DMS153 (cell line): ENCODE results near the gene HIC2.
"Not testable (repeated sequence)": the region's sequence is repeated elsewhere in the genome, so short reads cannot be mapped to it uniquely, and the experiment has no call there.

ENCODE experiments used
- DNase-seq: peaks from one replicate; lab custom pipeline; 2025; lab: John Stamatoyannopoulos, UW

HIC2 gene

DNA sequence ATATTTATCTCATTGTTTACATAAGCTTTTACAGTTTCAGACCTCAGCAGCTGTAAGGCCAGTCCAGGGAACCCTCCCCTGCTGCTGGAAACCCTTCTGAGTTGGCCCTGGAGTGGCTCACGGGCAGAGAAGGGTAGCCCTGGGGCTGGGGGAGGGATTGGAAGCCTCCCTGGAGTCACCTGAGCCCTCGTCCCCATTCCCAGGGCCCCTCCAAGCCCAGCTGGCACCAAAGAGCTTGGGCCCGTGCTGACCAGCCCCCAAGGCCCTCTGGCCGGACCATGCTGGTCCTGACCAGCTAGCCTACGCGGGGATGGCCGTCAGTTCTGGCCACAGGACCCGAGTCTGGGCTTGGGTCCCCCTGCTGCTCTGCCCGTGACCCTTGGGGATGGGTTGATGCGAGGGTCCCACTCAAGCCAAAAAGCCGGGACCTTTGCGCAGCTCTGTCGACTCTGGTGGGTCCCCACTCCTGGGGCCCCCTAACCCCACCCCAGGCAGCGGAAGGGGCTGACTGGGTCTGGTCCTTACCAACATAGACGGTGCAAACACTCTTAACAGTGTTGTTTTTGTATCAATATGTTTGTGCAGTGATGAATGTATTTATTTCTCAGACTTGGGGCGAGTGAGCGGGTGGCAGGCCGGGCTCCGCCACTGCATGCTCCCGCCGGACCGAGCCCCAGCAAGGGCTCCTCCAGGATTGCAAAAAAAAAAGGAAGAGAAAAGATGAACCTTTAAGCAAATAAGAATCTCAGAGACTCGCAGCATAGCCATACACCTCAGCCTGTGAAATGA lies 32.6 kb downstream of the HIC2 start:
- no peak for DNase-seq

- DNase-seq: no peak
Observed at GRCh38 chr22:21450320-21450831, 33.2 kb downstream of the HIC2 start.

GRCh38 chr22:21450858-21451353 lies 33.7 kb downstream of the HIC2 start:
- DNase-seq: no peak

GRCh38 chr22:21451545-21452520 lies 34.7 kb downstream of the HIC2 start:
- DNase-seq: no peak

GRCh38 chr22:21452666-21453065 lies 35.5 kb downstream of the HIC2 start:
- DNase-seq: not testable (repeated sequence)

GRCh38 chr22:21454998-21455333 lies 37.8 kb downstream of the HIC2 start:
- DNase-seq: not testable (repeated sequence)

DNA sequence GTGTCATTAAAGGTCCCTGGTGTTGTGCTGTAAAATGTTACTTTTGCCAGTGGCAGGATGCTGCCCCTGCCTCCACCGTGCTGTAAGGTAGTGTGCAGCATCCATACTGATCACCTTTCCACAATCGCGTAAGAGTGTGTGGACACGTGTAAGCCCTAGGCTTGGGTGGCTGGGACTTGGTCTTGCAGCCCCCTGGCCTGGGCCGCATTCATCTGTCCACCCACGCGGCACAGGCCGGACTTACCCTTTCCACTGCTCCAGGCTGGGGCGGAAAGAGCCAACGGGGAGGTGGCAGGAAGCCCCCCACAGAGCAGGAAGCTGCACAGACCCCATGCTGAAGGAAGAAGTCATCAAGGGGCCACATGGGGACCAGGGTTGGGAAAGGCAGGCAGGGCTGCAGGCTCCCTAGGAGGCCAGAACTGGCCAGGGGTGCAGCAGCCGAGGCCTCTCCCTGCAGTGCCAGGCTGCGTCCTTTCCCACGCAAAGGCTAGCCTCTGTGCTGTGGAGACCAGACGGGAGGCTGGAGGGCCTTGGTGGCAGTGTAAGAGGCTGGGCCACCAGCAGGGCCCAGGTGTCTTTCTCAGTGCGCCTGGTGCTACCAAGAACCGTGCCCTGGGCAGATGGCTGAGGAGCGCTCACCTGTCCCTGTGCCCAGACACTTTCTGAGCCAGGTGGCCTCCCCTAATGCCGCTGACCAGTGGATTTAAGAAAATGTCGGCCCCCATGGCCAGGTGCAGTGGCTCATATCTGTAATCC lies 38.3 kb downstream of the HIC2 start:
- DNase-seq: no peak

GRCh38 chr22:21457023-21457787 lies 40.0 kb downstream of the HIC2 start:
- no peak for DNase-seq

GRCh38 chr22:21462672-21463071 lies 45.5 kb downstream of the HIC2 start:
- not testable (repeated sequence) for DNase-seq

- DNase-seq: not testable (repeated sequence)
Observed at GRCh38 chr22:21467337-21468193, 50.4 kb downstream of the HIC2 start, which contains the start of gene TMEM191C. TMEM191C (plus strand) TSS chr22:21467387; CDS start chr22:21467460, 73 bp downstream.

DNA sequence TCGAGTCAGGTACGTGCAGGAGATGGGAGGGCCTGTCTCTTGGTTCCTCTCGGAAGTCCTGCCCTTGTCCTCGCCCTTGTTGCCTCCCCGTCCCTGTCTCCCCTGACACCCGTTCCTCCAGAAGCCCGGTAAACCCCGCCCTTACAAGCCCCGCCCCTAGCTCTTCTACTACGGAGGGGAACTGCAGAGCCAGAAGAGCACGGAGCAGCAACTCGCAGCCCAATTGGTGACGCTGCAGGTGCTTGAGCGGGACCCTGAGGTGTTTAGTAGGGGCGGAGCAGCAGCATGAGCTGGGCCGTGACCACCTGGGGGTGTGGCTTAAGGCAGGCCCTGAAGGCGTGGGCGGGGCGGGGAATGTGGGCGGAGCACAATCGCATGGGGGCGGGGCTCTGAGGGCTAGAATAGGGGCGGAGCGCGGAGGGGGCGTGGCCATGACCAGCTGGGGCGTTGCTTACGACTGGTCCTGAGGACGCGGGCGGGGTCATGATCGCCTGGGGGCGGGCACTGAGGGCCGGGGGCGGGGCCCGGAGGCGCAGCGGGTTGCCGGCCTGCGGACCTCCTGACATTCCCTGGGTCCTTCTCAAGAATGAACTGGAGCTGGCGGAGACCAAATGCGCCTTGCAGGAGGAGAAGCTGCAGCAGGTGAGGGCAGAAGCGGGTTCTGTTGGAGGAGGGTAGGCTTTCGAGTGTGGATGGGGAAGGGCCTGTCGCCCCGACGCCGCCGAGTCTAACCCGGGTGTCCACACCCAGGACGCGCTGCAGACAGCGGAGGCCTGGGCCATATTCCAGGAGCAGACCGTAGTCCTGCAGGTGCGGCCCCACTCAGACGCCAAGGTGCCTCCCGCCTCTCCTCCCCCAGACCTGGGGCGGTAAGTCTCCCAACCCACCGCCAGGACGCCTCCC lies 51.3 kb downstream of the HIC2 start:
- not testable (repeated sequence) for DNase-seq

GRCh38 chr22:21469097-21469994 lies 52.2 kb downstream of the HIC2 start:
- not testable (repeated sequence) for DNase-seq

GRCh38 chr22:21472984-21473383 lies 55.8 kb downstream of the HIC2 start:
- DNase-seq: not testable (repeated sequence)

DNA sequence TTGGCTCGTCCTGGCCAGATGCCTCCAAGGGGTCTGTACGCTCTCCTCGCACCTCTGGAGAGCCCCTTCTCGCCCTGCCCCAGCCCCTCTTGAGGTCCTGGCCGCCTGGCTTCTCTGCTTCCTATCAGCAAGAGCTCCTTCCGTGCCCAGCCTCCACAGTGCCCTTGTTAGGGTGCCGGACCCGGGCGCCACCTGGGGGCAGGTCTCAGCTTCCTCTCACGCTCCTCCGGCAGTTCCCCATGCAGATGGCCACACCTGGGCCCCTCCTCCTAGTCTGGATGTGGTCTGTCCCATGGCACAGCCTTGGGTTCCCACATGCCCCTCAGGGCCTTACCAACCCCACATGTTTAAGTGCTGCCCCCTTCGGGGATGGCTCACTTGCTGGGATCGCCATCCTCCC lies 56.5 kb downstream of the HIC2 start:
- not testable (repeated sequence) for DNase-seq

- not testable (repeated sequence) for DNase-seq
Observed at GRCh38 chr22:21484039-21484438, 66.9 kb downstream of the HIC2 start.

DNA sequence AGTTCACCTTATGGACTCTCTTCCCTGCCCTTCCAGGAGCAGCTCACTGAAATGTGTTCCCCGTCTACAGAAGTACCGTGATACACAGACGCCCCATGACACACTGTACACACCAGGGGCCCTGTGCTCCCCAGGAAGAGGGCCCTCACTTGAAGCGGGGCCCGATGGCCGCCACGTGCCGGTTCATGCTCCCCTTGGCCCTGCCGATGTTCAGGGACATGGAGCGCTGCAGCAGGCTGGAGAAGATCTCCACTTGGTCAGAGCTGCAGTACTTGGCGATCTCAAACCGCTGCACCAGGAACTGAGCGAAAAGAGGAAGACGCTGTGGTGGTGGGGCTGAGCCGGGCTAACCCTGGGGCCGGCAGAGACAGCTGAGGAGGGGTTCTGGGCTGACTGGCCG lies 70.6 kb downstream of the HIC2 start:
- DNase-seq: not testable (repeated sequence)

GRCh38 chr22:21489149-21489680 lies 72.0 kb downstream of the HIC2 start:
- DNase-seq: not testable (repeated sequence)
